LNCAP (cell line): Measurements from ENCODE around the gene LEMD3.
A peak's percentile ranks its signal among the peaks of the same experiment; 100 is the strongest.

Experiments
- TF ChIP-seq, protein P1 (sequence below): fragments of 450-650 bp; IDR thresholded peaks from 2 replicates; pipeline ENCODE4 v1.5.1; 2017; ENCODE audit warnings: mild to moderate bottlenecking

Gene LEMD3

DNA sequence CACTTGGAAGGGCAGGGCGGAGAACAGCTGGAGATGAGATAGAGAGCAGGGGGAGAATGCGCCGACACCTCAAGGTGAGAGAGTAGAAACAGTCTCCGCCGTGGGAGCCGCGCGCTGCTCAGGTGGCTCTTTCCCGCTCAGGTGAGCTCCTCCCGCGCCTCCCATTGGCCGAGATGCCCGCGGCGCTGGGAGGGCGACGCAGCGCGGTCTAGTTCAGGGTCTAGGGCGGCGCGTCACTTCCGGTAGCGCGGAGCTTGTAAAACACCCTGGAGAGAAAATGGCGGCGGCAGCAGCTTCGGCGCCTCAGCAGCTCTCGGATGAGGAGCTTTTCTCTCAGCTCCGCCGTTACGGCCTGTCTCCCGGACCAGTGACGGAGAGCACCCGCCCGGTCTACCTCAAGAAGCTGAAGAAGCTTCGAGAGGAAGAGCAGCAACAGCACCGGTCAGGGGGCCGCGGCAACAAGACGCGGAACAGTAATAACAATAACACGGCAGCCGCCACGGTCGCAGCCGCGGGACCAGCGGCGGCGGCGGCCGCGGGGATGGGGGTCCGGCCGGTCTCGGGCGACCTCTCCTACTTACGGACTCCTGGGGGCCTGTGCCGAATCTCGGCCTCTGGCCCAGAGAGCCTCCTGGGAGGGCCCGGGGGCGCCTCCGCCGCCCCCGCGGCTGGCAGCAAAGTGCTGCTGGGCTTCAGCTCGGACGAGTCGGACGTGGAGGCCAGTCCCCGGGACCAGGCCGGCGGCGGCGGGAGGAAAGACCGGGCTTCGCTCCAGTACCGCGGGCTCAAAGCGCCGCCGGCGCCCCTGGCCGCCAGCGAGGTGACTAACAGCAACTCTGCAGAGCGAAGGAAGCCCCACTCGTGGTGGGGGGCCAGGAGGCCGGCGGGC lies at the start of gene LEMD3:
TSS of gene LEMD3 (plus strand) at position 264 of the 889 bp plus-strand sequence. CDS start at position 278, 14 bp downstream.
- TF ChIP-seq, protein P1, sequence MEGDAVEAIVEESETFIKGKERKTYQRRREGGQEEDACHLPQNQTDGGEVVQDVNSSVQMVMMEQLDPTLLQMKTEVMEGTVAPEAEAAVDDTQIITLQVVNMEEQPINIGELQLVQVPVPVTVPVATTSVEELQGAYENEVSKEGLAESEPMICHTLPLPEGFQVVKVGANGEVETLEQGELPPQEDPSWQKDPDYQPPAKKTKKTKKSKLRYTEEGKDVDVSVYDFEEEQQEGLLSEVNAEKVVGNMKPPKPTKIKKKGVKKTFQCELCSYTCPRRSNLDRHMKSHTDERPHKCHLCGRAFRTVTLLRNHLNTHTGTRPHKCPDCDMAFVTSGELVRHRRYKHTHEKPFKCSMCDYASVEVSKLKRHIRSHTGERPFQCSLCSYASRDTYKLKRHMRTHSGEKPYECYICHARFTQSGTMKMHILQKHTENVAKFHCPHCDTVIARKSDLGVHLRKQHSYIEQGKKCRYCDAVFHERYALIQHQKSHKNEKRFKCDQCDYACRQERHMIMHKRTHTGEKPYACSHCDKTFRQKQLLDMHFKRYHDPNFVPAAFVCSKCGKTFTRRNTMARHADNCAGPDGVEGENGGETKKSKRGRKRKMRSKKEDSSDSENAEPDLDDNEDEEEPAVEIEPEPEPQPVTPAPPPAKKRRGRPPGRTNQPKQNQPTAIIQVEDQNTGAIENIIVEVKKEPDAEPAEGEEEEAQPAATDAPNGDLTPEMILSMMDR, result no peak

DNA sequence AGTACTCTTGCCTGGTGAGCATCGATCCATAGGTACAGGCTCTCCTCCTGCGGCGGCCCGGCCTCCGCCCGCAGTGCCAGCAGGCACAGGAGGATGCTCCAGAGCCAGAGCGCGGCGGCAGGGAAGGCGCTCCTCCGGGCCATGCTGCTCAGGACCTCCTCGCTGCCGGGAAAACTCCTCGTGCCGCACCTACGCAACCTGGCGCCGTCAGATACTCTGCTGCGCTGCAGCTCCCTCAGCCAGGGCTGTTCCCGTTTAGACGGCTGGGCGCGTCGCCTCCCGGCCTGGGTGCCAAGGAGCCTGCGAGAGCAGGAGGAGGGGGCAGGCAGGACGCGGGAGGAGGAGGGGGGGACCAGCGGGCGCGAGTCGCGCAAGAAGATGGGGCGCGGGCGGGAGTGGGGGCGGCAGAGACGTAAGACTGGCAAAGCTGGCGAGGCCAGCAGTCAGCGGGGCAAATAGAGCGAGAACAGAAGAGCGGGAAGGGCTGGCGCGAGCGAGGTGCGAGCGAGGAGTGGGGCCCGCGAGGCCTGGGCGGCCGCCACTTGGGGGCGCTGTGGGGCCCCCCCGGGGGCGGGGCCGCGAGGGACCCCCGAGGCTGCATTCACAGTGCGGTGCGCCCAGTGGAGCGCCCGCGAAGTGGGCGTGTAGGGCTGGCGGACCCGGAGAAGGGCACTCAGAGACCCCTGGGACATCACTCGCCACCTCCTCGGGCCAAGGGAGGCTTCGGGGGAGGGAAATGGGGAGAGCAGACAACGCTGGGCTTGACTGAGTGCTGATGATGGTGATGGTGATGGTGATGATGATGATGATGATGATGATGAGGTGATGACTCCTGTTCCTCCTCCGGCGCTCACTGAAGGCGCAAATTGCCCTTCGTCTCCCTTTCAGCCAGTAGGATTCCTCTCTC lies 48.1 kb upstream of the LEMD3 start, which contains the start of gene WIF1:
TSS of gene WIF1 (minus strand) at position 257 of the 907 bp plus-strand sequence. CDS start at position 143, 114 bp downstream.
- TF ChIP-seq, protein P1, result peak; percentile 25; the same call in 1 of the 2 replicates

DNA sequence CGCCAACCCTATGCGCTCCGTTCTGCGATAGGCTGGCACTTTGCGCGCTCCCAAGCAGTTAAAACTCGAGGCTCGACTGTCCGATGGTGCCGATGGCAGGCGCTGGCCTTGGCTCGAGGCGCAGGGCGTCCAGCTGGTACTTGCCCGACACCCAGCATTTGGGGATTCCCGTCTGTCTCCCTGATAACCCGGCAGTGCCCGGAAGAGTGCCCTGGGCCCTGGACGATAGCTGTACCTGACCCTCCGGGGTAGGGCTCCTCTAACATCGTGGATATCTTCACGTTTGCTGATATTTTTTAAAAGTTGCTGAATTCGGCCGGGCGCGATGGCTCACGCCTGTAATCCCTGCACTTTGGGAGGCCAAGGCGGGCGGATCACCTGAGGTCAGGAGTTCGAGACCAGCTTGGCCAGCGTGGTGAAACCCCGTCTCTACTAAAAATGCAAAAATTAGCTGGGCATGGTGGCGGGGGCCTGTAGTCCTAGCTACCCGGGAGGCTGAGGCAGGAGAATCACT lies 47.4 kb upstream of the LEMD3 start:
- TF ChIP-seq, protein P1, result no peak

DNA sequence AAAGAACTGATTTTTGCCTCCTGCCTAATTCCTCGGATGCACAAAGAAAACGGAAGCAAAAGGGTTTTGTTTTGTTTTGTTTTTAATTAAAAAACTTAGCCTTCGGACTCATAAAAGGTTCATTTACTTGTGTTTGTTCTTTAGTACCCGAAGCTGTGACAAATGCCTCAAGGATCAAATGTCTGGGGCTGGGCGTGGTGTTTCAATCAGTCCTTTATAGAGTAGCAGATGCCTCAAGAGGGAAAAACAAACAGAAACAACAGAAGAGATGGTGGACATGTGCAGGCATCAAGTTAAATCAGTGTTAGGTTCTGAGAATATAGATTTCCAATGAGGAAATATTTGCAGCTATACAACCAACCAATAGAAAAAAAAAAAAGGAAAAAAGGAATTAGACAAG lies 46.7 kb upstream of the LEMD3 start:
- TF ChIP-seq, protein P1, result no peak

DNA sequence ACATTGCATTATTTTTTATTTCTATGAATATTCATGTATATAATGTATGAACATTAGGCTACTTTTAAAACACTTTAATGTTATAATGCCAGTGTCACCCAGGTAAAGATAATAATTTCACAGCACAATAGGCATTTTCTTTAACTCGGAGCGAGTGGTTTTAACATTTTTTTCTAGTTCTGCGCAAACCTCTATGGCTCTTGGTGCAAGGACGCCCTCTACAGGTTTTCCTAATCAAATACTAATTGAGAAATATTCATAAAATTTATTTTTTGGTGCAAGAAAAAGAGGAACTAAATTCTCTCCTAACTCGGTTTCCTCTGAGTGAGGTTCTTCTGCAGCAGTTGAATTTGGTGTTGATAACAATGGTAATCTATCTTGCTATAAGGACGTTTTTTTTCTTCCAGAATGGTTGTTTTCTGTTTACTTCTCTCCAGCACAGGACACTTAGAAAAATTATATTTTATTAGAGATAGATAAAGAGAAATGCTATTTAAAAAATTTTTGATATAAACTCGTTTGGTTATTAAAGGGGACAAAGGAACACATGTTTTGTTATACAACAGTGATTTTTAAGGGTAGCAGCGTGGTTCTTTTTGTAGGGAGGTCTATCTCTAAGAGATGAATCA lies 45.8 kb upstream of the LEMD3 start:
- TF ChIP-seq, protein P1, result peak; percentile 76

DNA sequence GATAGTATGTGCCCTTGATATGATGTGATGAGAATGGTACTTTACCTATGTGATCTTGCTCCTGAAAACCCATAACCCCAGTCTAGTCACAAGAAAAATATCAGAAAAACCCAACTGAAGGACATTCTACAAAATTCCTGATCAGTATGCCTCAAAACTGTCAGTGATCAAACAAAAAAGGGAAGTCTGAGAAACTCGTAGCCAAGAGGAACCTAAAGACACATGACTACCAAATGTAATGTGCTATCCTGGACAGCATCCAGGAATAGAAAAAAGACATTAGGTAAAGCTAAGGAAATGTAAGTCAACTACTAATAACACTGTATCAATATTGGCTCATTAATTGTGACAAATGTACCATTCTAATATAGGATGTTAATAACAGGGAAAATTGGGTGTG lies 44.1 kb upstream of the LEMD3 start:
- TF ChIP-seq, protein P1, result no peak

DNA sequence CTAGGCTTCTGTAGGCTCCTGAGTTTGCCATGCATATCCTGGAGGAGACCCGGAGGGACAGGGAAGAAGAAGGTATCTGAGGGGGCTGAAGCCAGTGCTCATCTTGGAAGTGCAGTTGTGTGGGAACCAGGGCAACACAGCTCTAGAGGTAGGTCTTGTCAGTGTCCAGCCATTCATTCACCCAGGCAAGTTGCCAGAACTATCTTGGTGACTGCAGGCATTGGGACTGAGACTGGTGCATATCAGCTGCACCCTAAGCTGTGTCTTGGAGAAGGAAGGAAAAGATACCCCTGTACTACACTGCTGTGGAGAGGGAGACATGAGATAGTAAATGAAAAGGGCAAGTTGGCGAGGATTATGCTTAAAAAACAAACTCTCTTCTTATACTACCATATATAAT lies 43.4 kb upstream of the LEMD3 start:
- TF ChIP-seq, protein P1, result no peak
